Measurements from ENCODE around the gene MBD6. TPM values are rescaled to one million over a fixed set of nuclear protein-coding genes. Genes with fewer than 3 reads are reported as not detected.

Gene MBD6
- polyA plus RNA-seq, 1 donor, result 67.7 TPM

DNA sequence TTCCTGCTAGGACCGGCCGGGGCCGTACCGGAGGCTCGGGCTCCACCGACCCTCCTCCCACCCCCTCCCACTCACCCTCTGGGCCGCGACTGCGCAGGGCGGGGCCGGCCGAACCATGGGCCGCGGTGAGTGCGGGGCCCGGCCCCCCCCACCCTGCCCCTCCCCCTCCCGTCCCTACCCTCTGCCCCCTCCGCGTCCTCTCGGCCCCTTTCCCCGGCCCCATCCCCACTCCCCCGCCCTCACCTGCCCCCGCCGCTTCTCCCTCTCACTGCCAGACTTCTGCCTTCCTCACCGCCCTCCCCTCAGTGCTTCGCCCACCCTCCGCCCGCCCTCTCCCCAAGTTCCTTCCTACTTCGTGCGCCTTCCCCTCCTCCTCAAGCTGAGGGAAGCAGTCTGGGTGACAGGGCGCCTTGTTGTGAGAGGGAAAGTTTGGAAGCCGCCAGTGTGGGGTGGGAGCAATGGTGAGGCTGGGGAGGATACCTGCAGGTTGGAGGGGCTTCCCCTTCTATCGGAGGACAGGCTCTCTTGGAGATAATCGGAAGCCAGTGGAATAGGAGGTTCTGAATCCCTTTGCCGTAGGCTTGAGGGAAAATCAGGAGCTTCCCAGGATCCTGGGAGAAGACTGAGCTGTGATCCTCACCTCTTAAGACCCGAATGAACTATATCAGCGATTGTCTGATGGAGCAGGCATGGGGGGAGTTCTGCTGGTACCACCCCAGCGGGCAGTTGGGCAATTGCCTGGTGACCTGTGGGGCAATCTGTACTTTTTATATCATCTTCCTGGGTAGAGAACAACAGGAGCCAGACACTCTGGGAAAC, 472 bp downstream of the MBD6 start:
- Histone ChIP-seq H3K36me3 (ENCODE audit: control insufficient read depth, insufficient read depth, low read length) (peaks cover 41% of the 10 kb centered on the region), H3K27ac (ENCODE audit: low read length) (peak overlapping the region; percentile 100), H3K27me3 (ENCODE audit: control insufficient read depth, insufficient read depth, low read length) (no peaks in the 10 kb centered on the region), H3K9me3 (ENCODE audit: control insufficient read depth, low read depth, low read length) (no peaks in the 10 kb centered on the region), H3K4me1 (ENCODE audit: control insufficient read depth, insufficient read depth, low read length) (peaks cover 42% of the 10 kb centered on the region), H3K4me3 (ENCODE audit: low read length) (peak overlapping the region; percentile 73)
- no CpG with 5 or more reads among the region's 38 CpGs for WGBS (ENCODE audit: insufficient coverage, low lambda C conversion rate)
- DNase-seq, result peak; percentile 71 to 73

- H3K4me3 ChIP-seq (ENCODE audit: low read length), result peak overlapping the region; percentile 73
- 11% methylated on average over 2 of the region's 14 CpGs for WGBS (ENCODE audit: insufficient coverage, low lambda C conversion rate)
- DNase-seq, result peak in 1 of 2 donors; percentile 41
- peaks cover 35% of the 10 kb centered on the region for H3K4me1 ChIP-seq (ENCODE audit: control insufficient read depth, insufficient read depth, low read length)
- no peaks in the 10 kb centered on the region for H3K27me3 ChIP-seq (ENCODE audit: control insufficient read depth, insufficient read depth, low read length)
- H3K9me3 ChIP-seq (ENCODE audit: control insufficient read depth, low read depth, low read length), result no peaks in the 10 kb centered on the region
- H3K36me3 ChIP-seq (ENCODE audit: control insufficient read depth, insufficient read depth, low read length), result peaks cover 48% of the 10 kb centered on the region
- peak overlapping the region; percentile 100 for H3K27ac ChIP-seq (ENCODE audit: low read length)
Observed at GRCh38 chr12:57523706-57524614, 1.3 kb downstream of the MBD6 start.

DNA sequence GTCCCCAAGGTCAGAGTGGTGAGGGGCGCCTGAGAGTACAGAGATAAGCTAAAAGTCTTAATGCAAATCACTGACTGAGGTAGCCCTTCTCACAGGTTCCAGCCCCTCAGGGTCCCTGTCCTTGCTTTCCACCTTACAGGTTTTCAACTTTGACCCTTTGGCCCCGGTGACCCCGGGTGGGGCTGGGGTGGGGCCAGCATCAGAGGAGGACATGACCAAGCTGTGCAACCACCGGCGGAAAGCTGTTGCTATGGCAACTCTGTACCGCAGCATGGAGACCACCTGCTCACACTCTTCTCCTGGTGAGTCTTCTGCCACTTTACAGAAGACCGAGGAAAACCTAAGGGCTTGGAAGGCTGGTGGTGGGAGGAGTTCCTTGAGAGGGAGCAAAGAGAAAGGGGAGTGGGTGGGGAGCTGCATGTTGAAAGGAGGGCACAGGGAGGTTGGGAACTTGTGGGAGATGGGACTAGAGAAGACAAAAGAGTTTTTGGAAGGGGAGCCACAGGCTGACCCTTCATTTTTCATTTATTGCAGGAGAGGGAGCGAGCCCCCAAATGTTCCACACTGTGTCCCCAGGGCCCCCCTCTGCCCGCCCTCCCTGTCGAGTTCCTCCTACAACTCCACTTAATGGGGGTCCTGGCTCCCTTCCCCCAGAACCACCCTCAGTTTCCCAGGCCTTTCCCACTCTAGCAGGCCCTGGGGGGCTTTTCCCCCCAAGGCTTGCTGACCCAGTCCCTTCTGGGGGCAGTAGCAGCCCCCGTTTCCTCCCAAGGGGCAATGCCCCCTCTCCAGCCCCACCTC, 2.4 kb downstream of the MBD6 start:
- no peaks in the 10 kb centered on the region for H3K9me3 ChIP-seq (ENCODE audit: control insufficient read depth, low read depth, low read length)
- WGBS (ENCODE audit: insufficient coverage, low lambda C conversion rate), result no CpG with 5 or more reads among the region's 11 CpGs
- peaks cover 34% of the 10 kb centered on the region for H3K4me1 ChIP-seq (ENCODE audit: control insufficient read depth, insufficient read depth, low read length)
- peaks cover 59% of the 10 kb centered on the region for H3K36me3 ChIP-seq (ENCODE audit: control insufficient read depth, insufficient read depth, low read length)
- peak in 1 of 2 donors; percentile 17 for DNase-seq
- H3K27me3 ChIP-seq (ENCODE audit: control insufficient read depth, insufficient read depth, low read length), result no peaks in the 10 kb centered on the region
- no peak overlapping the region for H3K4me3 ChIP-seq (ENCODE audit: low read length)
- peak overlapping the region; percentile 100 for H3K27ac ChIP-seq (ENCODE audit: low read length)

DNA sequence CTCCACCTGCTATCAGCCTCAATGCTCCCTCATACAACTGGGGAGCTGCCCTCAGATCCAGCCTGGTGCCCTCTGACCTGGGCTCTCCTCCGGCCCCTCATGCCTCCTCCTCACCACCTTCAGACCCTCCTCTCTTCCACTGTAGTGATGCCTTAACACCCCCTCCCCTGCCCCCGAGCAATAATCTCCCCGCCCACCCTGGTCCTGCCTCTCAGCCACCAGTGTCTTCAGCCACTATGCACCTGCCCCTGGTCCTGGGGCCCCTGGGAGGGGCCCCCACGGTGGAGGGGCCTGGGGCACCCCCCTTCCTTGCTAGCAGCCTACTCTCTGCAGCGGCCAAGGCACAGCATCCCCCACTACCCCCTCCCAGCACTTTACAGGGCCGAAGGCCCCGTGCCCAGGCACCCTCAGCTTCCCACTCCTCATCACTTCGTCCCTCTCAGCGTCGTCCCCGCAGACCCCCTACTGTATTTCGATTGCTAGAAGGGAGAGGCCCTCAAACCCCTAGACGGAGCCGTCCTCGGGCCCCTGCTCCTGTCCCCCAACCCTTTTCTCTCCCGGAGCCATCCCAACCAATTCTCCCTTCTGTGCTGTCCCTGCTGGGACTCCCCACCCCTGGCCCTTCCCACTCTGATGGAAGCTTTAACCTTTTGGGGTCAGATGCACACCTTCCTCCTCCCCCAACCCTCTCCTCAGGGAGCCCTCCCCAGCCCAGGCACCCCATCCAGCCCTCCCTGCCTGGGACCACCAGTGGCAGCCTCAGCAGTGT, 3.2 kb downstream of the MBD6 start:
- peaks cover 67% of the 10 kb centered on the region for H3K36me3 ChIP-seq (ENCODE audit: control insufficient read depth, insufficient read depth, low read length)
- no CpG with 5 or more reads among the region's 16 CpGs for WGBS (ENCODE audit: insufficient coverage, low lambda C conversion rate)

DNA sequence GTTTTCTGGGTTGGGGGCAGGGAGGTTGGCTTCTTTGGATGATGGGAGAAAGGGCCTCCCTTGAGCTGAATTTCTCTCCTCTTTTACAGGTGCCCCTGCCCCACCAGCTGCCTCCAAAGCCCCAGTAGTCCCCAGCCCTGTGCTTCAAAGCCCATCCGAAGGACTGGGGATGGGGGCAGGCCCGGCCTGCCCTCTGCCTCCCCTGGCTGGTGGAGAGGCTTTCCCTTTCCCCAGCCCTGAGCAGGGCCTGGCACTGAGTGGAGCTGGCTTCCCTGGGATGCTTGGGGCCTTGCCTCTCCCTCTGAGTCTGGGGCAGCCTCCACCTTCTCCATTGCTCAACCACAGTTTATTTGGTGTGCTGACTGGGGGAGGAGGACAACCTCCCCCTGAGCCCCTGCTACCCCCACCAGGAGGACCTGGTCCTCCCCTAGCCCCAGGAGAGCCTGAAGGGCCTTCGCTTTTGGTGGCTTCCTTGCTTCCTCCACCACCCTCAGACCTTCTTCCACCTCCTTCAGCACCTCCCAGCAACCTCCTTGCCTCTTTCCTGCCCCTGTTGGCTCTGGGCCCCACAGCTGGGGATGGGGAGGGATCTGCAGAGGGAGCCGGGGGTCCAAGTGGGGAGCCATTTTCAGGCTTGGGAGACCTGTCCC, 4.0 kb downstream of the MBD6 start:
- Histone ChIP-seq H3K27ac (ENCODE audit: low read length) (no peak overlapping the region), H3K36me3 (ENCODE audit: control insufficient read depth, insufficient read depth, low read length) (peaks cover 75% of the 10 kb centered on the region)
- WGBS (ENCODE audit: insufficient coverage, low lambda C conversion rate), result no CpG with 5 or more reads among the region's 4 CpGs

More for the DNA sequence above, 3.2 kb downstream of the MBD6 start:
- H3K4me1 ChIP-seq (ENCODE audit: control insufficient read depth, insufficient read depth, low read length), result peaks cover 34% of the 10 kb centered on the region
- H3K27ac ChIP-seq (ENCODE audit: low read length), result no peak overlapping the region
- H3K4me3 ChIP-seq (ENCODE audit: low read length), result no peak overlapping the region
- no peaks in the 10 kb centered on the region for H3K27me3 ChIP-seq (ENCODE audit: control insufficient read depth, insufficient read depth, low read length)
- H3K9me3 ChIP-seq (ENCODE audit: control insufficient read depth, low read depth, low read length), result no peaks in the 10 kb centered on the region
- DNase-seq, result no peak

GRCh38 chr12:57527184-57527583, 4.6 kb downstream of the MBD6 start:
- H3K36me3 ChIP-seq (ENCODE audit: control insufficient read depth, insufficient read depth, low read length), result peaks cover 81% of the 10 kb centered on the region
- H3K4me1 ChIP-seq (ENCODE audit: control insufficient read depth, insufficient read depth, low read length), result peaks cover 21% of the 10 kb centered on the region
- H3K27me3 ChIP-seq (ENCODE audit: control insufficient read depth, insufficient read depth, low read length), result no peaks in the 10 kb centered on the region
- no peak overlapping the region for H3K27ac ChIP-seq (ENCODE audit: low read length)
- no peak overlapping the region for H3K4me3 ChIP-seq (ENCODE audit: low read length)
- no peaks in the 10 kb centered on the region for H3K9me3 ChIP-seq (ENCODE audit: control insufficient read depth, low read depth, low read length)
- DNase-seq, result no peak
- no CpG with 5 or more reads among the region's 5 CpGs for WGBS (ENCODE audit: insufficient coverage, low lambda C conversion rate)

More for the DNA sequence above, 4.0 kb downstream of the MBD6 start:
- no peaks in the 10 kb centered on the region for H3K9me3 ChIP-seq (ENCODE audit: control insufficient read depth, low read depth, low read length)
- H3K4me1 ChIP-seq (ENCODE audit: control insufficient read depth, insufficient read depth, low read length), result peaks cover 26% of the 10 kb centered on the region
- no peak overlapping the region for H3K4me3 ChIP-seq (ENCODE audit: low read length)
- H3K27me3 ChIP-seq (ENCODE audit: control insufficient read depth, insufficient read depth, low read length), result no peaks in the 10 kb centered on the region
- DNase-seq, result no peak

DNA sequence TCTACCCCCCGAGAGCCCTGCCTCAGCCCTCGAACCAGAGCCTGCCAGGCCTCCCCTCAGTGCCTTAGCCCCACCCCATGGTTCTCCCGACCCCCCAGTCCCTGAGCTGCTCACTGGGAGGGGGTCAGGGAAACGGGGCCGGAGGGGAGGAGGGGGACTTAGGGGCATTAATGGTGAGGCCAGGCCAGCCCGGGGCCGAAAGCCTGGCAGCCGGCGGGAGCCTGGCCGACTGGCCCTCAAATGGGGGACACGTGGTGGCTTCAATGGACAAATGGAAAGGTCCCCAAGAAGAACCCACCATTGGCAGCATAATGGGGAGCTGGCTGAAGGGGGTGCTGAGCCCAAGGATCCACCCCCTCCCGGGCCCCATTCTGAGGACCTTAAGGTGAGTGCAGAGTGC, 5.6 kb downstream of the MBD6 start:
- Histone ChIP-seq H3K4me3 (ENCODE audit: low read length) (no peak overlapping the region), H3K9me3 (ENCODE audit: control insufficient read depth, low read depth, low read length) (no peaks in the 10 kb centered on the region), H3K36me3 (ENCODE audit: control insufficient read depth, insufficient read depth, low read length) (peaks cover 91% of the 10 kb centered on the region), H3K4me1 (ENCODE audit: control insufficient read depth, insufficient read depth, low read length) (peaks cover 19% of the 10 kb centered on the region), H3K27ac (ENCODE audit: low read length) (no peak overlapping the region), H3K27me3 (ENCODE audit: control insufficient read depth, insufficient read depth, low read length) (no peaks in the 10 kb centered on the region)
- WGBS (ENCODE audit: insufficient coverage, low lambda C conversion rate), result no CpG with 5 or more reads among the region's 12 CpGs
- DNase-seq, result no peak

DNA sequence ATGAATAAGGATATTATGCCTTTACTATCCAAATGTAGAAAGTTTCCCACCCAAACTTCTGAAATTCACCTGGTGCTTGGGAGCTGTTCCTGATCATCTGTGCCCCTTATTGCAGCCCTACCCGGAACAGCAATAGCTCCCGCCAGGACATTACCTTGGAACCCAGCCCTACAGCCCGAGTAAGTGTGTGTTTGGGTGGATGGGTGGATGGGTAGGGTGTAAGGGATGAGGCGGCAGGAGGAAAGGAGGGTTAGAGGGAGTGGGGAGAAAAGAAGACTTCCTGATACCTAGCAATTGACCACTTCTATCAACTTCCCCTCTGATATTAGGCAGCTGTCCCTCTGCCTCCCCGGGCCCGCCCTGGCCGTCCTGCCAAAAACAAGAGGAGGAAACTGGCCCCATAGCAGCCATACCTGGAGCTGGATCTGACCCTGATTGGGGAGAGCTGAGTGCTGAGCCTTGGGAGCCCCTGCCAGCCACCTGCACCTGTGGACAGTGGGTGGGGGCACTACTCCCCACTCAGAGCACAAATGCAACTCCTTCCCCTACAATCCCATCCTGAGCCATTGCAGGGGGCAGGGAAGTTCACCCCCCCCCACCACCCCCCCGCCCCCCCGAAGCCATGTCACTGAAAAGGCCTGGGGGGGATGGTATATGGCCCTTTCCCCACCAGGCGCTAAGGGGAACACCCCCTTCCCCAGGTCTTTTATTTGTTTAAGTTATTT, 6.4 kb downstream of the MBD6 start:
- Histone ChIP-seq H3K4me3 (ENCODE audit: low read length) (no peak overlapping the region), H3K36me3 (ENCODE audit: control insufficient read depth, insufficient read depth, low read length) (peaks cover 95% of the 10 kb centered on the region), H3K9me3 (ENCODE audit: control insufficient read depth, low read depth, low read length) (no peaks in the 10 kb centered on the region), H3K4me1 (ENCODE audit: control insufficient read depth, insufficient read depth, low read length) (peaks cover 14% of the 10 kb centered on the region), H3K27me3 (ENCODE audit: control insufficient read depth, insufficient read depth, low read length) (no peaks in the 10 kb centered on the region), H3K27ac (ENCODE audit: low read length) (no peak overlapping the region)
- 67% methylated on average over 1 of the region's 10 CpGs for WGBS (ENCODE audit: insufficient coverage, low lambda C conversion rate)
- DNase-seq, result no peak

- no CpG with 5 or more reads among the region's 6 CpGs for WGBS (ENCODE audit: insufficient coverage, low lambda C conversion rate)
- Histone ChIP-seq H3K9me3 (ENCODE audit: control insufficient read depth, low read depth, low read length) (no peaks in the 10 kb centered on the region), H3K36me3 (ENCODE audit: control insufficient read depth, insufficient read depth, low read length) (peaks cover 95% of the 10 kb centered on the region), H3K4me3 (ENCODE audit: low read length) (no peak overlapping the region), H3K27ac (ENCODE audit: low read length) (no peak overlapping the region), H3K4me1 (ENCODE audit: control insufficient read depth, insufficient read depth, low read length) (peaks cover 6% of the 10 kb centered on the region), H3K27me3 (ENCODE audit: control insufficient read depth, insufficient read depth, low read length) (no peaks in the 10 kb centered on the region)
- DNase-seq, result no peak
Observed at GRCh38 chr12:57529831-57530230, 7.2 kb downstream of the MBD6 start.
